Measurements from ENCODE around the gene OR10J1.
"Not testable (repeated sequence)": the region's sequence is repeated elsewhere in the genome, so short reads cannot be mapped to it uniquely, and the experiment has no call there.

Gene OR10J1, protein sequence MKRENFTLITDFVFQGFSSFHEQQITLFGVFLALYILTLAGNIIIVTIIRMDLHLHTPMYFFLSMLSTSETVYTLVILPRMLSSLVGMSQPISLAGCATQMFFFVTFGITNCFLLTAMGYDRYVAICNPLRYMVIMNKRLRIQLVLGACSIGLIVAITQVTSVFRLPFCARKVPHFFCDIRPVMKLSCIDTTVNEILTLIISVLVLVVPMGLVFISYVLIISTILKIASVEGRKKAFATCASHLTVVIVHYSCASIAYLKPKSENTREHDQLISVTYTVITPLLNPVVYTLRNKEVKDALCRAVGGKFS

DNA sequence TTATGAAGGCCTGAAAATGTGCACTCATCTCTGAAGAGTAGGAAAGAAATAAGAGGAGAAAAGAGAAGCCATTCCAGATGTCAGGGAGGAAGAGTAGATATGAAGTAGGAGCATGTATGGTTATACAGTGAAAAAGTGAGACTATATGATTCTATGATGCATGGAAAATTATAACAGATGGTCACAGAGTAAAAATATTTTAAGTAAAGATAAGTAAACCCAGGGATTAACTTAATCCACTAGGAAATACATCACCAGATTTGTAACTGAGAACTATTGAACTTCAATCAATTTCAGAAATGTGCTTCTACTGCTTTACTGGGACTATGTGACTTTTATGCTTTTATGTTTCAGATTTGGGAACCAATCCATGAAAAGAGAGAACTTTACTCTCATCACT is at the start of gene OR10J1:
Gene OR10J1 (plus strand): TSS at position 301 of the 400 bp plus-strand sequence. CDS start 70 bp downstream, at position 371.
- no peak for DNase-seq

DNA sequence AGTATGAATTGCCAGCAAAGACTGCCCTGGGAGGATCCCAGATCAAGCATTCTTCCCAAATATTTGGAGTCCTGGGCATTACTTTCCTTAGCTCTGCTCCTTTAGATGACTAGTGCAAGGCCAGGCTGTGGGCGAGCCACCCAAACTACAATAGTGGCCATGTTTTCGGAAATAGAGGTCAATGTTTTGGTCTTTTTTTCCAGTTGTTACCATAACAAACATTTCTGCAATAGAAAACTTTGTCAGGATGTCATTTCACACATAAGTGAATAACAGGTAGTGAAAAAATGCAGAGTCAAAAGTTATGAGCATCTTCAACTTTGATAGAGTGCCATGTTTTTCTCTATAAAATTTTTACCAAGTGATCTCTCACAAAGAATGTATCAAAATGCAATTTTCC is 32.7 kb upstream of the OR10J1 start:
- DNase-seq, result no peak

DNA sequence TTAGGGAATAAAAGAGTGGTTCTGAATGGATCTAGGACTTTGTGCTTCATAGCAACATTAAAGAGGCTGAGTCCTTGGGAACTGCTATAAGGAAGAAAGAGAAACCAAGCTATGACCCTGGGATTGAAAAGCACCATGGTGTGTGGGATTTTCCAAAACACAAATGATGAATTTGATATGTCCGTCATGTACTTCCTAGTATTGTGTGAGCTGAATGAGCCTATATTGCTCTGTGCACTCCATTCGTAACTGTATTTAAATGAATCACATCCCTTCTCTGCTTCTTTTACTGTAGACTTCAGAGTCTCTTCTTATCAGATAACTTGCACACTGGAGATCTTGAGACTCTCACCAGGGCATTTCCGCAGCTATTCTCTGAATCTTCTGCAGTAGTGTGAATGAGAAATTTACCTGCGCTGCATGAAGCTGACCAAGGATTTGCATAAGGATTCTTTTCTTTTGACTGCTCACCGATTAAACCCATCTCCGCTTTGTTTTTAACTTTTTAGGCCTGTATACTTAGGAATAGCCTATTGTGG is 30.6 kb upstream of the OR10J1 start:
- DNase-seq, result no peak

DNA sequence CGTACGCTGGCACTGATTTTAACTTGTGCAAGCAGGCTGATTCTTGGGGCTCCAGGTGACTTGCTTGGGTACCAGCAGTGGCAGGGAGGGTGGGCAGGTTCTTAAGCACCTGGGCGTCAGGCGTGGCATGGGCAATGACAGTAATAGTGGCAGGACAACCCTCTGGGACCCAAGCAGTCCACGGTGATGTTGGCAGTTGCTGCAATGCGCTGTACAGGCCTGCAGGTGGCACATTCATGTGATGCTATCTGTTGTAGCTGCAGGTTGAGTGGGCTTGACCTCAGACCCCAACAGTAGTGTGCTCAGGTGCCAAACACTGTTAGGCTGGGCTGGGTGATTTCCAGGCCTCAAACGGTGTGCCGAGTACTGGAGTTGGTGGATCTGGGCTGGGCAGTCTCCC is 17.7 kb upstream of the OR10J1 start:
- no peak for DNase-seq

DNA sequence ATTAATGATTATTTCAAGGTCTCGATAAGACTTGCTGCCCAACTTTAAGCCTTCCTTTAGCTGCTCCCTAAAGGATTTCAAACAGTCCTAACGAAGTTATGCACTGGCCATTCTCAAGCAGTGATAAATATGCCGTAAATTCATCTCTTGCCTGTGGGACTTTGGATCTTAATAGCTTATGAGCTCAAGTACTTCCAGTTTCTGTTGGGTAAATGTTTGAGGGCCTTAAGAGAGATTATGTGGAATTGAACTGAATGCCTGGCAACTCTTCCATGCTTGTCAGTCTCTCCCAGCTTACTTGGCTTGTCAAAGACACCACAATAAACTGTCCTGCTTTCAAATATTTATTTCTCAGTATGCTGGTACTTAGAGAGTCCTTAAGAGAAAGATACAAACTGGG is 11.0 kb upstream of the OR10J1 start:
- DNase-seq, result no peak

DNA sequence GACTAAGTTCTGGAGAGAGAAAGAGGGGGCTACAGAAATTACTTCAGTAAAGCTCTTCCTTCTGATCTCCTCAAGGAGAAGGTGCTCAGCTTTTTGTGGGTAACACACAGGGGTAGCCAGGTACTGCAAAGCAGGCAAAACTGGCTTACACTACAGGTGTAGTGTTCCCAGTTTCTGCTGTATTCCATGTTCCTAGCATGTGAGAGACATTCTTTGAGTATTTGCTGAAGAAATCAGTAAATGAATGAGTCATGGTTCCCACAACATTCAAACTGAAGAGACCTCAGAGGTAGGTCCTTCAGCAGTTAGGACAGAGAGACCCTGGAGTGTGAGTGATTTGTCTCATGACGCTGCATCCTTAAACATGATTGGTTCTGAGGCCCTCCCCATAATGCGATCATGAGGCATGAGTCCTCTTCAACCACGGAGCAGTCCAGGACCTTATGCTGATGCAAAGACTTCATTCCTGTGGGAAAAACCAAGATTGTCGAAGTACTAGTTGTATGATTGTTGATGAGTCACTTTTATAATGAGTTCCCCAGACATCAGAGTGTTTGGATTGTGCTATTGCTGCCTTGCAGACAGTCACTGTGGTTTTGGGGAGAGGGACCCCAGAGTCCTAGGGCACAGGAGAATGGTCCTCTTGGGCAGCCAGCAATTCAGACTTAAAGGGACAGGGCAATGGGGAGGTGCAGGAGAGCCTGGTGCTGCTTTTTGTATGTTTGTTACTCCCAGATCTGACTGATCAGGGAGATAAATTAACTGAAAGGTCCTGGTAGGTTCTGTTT is 10.3 kb upstream of the OR10J1 start:
- DNase-seq, result no peak

DNA sequence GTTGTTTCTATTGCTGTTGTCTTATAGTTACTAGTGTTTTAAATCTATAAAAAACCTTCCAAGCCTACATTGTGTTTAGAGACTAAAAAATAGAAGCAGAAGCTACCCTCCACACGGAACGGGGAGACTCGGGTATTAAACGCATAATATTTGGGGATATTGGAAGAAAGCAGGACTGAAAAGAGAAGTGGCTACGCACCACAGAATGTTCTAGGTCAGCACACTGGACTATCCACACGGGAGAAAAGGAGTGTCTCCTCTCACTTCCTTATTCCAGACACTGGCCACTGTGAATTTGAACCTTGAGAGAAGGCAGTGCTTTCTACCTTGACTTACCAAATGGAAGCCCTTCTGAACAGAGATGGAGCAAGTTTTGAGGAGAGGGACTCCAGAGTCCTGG is 8.5 kb upstream of the OR10J1 start:
- DNase-seq, result no peak

DNA sequence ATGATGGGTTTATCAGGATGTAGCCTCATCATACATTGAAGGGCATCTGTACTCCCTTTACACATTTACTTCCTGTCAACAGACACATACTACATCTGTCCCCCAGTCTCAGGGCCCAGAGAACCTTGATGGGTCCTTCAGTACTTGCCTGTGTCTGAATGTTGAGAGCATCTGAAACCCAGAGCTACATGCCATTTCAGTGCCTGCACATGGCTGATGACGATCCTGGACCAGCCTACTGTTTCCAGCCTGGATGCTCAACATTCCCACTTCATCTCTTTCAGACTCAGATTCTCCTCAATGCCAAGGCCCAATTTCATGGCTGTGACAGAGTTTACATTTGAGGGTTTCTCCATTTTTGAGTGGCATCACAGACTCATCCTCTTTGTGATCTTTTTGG is 7.6 kb upstream of the OR10J1 start, which contains the start of gene OR10J4:
Gene OR10J4 (plus strand): TSS at position 301 of the 400 bp plus-strand sequence.
- no peak for DNase-seq

DNA sequence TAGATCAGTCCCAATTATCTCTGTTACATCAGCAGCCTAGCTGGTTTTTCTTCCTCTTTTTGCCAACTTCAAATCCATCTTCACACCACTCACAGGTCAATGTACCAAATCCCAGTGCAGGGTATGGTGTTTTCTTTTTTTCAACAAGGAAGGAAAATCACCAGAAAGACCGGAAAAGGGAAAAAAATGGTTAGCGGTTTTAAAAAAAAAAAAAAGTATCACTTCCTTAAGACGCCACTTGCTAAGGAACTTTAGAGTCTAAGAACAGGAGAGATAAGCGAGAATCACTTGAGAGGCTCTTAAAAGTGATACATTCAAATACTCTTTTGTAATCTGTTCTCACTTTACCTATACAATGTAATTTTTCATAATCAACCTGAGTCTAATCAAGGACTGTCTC is 3.1 kb upstream of the OR10J1 start:
- no peak for DNase-seq

DNA sequence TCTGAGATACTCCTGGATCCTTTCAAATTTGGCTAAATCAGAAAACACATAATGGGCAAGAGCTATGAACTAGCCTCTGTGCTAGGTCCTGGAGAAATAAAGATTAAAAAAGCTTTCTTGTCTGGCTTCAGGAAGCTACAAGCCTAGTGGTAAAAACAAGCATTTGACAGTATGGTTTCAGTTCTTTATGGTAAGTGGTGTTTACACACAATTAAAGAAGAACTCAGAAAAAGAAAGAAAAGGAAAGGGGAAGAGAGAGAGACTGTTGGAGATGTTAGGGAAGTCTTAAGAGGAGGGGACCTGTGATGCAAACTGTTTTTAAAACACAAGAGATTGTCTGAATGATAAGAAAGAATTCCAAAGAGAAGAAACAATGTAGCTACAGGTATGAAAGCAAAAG is 1.8 kb downstream of the OR10J1 start:
- no peak for DNase-seq

DNA sequence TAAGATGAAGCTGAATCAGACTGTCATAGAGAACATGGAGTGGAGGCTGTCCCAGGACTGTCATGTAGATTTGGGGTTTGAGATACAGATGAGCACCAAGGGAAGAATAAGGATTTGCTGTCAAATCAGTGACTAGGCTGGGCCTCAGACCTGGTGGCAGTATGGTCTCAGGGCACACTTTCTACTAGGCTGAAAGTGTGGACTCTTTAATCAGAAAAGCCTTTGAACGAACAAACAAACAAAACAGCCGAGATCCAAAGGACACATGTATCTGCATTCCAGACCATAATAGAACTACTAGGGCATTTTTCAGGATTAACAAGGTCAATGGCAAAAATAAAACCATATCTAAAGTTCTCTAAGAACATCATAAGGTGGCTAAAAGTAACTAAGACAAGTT is 2.9 kb downstream of the OR10J1 start:
- DNase-seq, result no peak

DNA sequence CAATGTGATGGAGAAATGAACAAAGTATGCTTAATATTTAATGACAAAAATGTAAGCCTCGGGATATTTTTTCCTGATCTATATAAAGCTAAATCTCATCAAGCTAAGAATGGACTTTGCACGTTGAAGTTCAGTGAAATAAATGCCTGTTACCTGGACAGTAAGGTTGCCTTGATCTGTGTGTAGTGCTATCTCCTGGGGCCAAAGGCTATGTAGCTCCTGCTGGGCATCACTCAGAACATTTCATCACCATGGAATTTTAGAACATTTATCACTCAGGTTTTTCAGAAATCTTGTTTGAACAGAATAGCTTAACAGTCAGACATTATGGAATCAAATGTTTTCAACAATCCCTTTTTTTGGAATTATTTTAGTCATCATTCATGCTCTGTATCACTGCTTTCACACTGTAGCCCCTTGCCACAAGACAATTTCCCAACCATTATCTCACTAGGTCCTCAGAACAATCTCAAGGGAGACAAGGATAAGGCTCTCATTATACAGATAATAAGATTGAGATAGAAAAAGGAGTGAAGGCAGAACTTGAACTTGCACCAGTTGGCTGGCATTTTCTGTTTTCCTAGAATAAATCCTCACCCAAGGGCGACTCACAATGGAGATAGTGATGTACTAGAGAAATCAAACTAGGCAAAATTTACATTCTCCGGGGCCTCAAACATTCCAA is 3.7 kb downstream of the OR10J1 start:
- no peak for DNase-seq

DNA sequence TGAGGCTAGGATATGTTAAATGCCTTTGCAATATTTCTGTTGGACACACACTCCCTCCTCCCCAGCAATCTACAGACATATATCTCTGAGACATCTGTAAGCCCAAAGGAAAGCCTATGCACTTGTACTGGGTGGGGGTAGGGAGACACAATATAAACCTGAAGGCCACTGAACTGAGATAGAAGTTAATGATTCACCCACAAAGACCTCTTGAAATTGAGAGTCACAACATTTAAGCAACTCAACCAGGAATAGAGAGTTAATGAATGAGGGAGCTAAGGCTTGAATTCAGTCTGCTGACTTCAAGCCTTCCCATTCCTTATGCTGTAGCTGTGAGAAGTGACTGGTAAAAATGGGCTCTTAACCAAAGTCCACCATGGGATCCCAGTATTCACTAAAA is 5.0 kb downstream of the OR10J1 start:
- no peak for DNase-seq

DNA sequence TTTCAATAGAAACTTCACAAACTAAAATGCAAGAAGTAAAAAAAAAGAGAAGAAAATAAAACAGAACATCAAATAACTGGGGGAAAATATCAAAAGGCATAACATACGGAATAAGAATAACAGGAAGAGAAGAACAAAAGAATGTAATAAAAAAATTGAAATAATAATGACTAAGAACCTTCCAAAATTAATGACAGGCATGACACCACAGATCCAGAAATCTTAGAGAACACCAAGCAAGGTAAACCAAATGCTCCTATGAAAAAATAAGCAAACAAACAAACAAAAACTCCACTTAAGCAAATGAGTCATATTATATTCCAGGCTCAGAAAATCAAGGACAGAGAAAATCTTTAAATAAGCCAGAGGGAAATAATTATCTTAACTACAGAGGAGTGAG is 8.7 kb downstream of the OR10J1 start:
- DNase-seq, result no peak

DNA sequence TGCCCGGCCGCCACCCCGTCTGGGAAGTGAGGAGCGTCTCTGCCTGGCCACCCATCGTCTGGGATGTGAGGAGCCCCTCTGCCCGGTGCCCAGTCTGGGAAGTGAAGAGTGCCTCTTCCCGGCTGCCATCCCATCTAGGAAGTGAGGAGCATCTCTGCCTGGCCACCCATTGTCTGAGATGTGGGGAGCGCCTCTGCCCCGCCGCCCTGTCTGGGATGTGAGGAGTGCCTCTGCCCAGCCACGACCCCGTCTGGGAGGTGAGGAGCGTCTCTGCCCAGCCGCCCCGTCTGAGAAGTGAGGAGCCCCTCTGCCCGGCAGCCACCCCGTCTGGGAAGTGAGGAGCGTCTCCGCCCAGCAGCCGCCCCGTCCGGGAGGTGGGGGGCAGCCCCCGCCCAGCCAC is 10.1 kb downstream of the OR10J1 start:
- DNase-seq, result not testable (repeated sequence)

DNA sequence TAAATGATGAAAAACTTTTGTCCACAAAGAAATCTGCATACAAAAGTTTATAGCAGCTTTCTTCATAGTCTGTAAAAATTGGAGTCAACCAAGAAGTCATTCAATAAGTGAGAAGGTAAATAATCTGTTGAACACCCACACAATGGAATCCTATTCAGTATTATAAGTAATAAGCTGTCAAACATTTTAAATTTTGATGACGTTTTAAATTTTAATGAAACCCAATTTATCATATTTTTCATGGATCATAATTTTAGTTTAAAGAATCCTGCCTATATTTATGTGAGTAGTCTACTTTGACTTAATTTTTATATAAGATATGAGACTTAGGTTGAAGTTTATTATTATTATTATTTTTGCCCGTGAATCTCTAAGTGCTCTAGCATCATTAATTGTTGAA is 20.0 kb downstream of the OR10J1 start:
- DNase-seq, result no peak

DNA sequence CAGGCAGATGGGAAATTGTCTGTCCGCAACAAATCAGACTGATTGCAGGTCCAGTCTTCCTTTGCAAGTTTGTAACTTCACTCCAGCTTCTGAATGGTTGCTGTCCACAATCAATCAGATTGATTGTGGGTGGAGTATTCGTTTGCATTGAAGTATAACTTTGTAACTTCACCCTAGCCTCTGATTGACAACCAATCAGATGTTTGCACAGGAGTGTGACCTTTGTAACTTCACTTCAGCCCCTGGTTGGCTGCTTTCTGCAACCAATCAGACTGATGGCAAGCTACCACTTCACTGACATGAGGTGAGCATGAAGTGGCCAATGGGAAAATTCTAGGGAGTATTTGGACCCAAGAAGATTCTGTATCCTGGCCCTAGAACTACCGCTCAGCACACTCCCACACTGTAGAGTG is 25.7 kb downstream of the OR10J1 start:
- DNase-seq, result no peak

DNA sequence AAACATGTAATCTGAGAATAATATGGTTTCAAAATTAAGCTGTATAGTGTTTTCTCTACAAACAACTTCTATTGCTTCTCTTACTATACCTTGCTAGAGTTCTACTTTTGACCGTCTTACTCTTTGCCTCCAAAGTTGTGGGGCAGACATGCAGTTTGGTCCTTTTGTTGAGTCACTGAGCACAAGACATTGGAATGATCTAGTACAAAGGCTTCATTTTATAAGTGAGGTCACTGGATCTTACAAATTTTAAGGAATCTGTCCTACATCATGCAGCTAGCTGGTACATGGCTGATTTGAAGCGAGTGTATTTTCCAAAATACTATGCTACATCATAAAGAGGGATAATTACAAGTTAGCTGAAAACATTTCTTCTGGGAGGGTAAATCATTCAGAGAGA is 28.8 kb downstream of the OR10J1 start:
- DNase-seq, result no peak

DNA sequence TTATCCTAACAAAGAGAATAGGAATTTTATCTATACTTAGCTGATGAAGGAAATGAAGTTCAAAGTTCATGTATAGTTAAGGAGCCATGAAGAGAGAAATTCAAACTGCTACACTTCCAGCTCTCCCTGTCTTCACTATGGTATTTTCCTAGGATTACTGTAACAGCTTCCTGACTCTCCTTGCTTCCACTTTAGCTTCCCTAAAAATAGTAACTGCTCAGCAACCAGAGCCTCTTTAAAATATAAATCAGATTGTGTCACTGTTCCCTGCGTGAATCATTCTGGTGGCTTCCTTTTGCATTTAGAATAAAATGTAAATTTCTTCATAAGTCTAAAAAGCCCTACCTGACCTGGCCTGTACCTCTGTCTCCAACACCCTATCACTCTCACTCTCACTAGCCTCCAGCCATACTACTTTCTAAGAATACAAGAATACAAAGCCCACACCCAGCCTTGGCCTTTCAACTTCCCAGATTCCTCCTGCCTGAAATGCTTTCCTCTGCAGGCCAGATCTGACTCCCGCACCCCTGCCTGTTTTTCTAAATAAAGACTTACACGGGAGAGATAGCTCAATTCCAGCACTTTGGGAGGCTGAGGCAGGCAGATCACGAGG is 30.5 kb downstream of the OR10J1 start:
- no peak for DNase-seq

DNA sequence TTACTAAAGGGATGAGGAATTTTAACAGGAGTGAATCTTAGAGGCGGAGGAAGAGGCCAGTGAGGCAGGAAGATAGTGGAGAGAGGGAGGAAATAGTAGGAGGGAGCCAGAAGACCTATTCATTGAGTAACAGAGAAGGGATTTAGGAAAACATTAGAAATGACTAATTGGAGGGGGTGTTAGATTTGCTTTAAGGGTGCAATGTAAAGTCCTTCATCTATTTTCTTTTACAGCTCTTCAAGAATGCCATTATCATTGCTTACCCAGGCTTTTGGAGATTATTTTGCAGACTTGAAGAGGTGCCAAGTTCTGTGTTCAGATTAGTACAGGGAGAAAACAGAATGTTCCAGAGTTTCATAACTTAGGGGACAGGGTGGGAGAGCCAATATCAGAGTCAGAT is 33.8 kb downstream of the OR10J1 start:
- DNase-seq, result no peak

DNA sequence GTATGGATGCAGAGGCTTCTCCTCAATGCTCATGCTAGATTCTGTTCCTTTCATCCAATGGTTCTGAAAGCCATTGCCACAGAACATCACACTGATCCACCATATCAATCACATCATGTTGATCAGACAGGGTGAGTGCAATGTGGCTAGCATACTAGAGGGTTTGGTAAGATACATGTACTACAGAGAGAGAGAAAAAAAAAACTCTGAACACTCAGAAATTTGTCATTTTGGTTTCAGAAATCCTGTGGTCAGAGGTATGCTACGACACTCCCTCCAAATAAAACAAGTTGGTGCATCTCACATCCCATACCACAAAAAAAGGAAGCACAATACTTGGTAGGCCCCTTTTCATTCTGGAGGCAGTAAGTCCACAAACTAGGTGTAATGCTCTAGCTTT is 35.4 kb downstream of the OR10J1 start:
- DNase-seq, result no peak

DNA sequence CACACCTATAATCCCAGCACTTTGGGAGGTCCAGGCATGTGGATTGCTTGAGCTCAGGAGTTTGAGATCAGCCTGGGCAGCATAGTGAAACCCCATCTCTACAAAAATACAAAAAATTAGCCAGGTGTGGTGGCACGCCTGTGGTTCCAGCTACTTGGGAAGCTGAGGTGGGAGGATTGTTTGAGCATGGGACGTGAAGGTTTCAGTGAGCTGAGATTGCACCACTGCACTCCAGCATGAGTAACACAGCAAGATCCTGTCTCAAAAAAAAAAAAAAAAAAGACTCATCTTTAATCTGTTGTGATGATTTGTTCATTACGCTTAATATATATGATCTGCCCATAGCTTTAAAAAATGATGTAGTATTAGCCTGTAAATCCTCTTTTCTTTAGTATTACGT is 44.0 kb downstream of the OR10J1 start:
- DNase-seq, result no peak

All from stimulated activated CD4-positive, alpha-beta T cell treated with anti-CD3 and anti-CD28 coated beads, Interleukin-4, amount 100 ng/mL, for 1 hour (primary cell).